B cell (primary cell): ENCODE results near the gene DYDC1. TPM values are rescaled to one million over a fixed set of nuclear protein-coding genes. Genes with fewer than 3 reads are reported as not detected.

Source experiments
- ATAC-seq: fragments of 200-7000 bp; cut with Tn5 transposase; one replicate; pipeline ENCODE4 v1.10.0; 2021; ENCODE audit warnings: low read depth, mild to moderate bottlenecking, moderate number of reproducible peaks, moderate library complexity
- CTCF ChIA-PET: fragments of 350-600 bp; sonication (Branson Sonifier 250); formaldehyde crosslinking; loops from one replicate; lab custom pipeline; 2021; ENCODE audit warnings: antibody characterized with exemption, inconsistent platforms; lab: Charles Lee
- POLR2A ChIA-PET: fragments of 350-600 bp; sonication (Branson Sonifier 250); formaldehyde crosslinking; loops from one replicate; lab custom pipeline; 2021; ENCODE audit warnings: antibody characterized with exemption; lab: Charles Lee
- DNase-seq: peaks from one replicate; pipeline ENCODE4 v3.0.0; 2013
- H2AFZ ChIP-seq: 2 replicates; pipeline ENCODE4 v1.6.1; 2012; ENCODE audit warnings: mild to moderate bottlenecking, low read depth, low read length; ENCODE audit not compliant: insufficient read depth, poor library complexity, severe bottlenecking
- H3K27ac ChIP-seq, 2 donors: 1 replicate in 1 of 2; 2 replicates in 1 of 2; pipeline ENCODE4 v1.5.1; 2012 to 2013; ENCODE audit warnings: low read length in 2 of 2, mild to moderate bottlenecking in 2 of 2, moderate library complexity in 1 of 2
- H3K27me3 ChIP-seq, 4 experiments: fragments of 200-600 bp in 1 of 4; sonication (generic) in 1 of 4; replicated peaks in 1 of 4; 1 replicate in 2 of 4; 2 replicates in 2 of 4; pipeline versions ENCODE4 v1.6.1 to v1.7.0; 2013 to 2016; ENCODE audit warnings: low read length in 3 of 4, mild to moderate bottlenecking in 2 of 4, mixed read lengths in 1 of 4, moderate library complexity in 1 of 4; ENCODE audit not compliant: insufficient read depth in 4 of 4, control insufficient read depth in 3 of 4; ENCODE audit errors: control extremely low read depth in 1 of 4
- H3K36me3 ChIP-seq, 2 experiments: replicated peaks in 1 of 2; 1 replicate in 1 of 2; 2 replicates in 1 of 2; pipeline versions ENCODE4 v1.6.1 to v1.7.1; 2013; ENCODE audit warnings: low read length in 1 of 2; ENCODE audit not compliant: insufficient read depth in 2 of 2, control insufficient read depth in 1 of 2; ENCODE audit errors: control extremely low read depth in 1 of 2, extremely low read depth in 1 of 2
- H3K4me1 ChIP-seq, 2 donors: fragments of 200-600 bp in 1 of 2; sonication (generic) in 1 of 2; 1 replicate in 1 of 2; 2 replicates in 1 of 2; pipeline versions ENCODE4 v1.5.1 to v1.6.1; 2013 to 2017; ENCODE audit warnings: low read length in 2 of 2; ENCODE audit not compliant: control insufficient read depth in 2 of 2, insufficient read depth in 2 of 2
- H3K4me2 ChIP-seq: replicated peaks from 2 replicates; pipeline ENCODE3; 2012; ENCODE audit warnings: mild to moderate bottlenecking, low read depth, low read length; ENCODE audit not compliant: poor library complexity, severe bottlenecking
- H3K4me3 ChIP-seq, 5 experiments: fragments of 200-600 bp in 1 of 5; sonication (generic) in 1 of 5; 1 replicate in 3 of 5; 2 replicates in 2 of 5; pipeline versions ENCODE4 v1.5.1 to v1.7.0; 2011 to 2016; ENCODE audit warnings: low read length in 4 of 5, mild to moderate bottlenecking in 4 of 5, low read depth in 2 of 5, control low read depth in 1 of 5, moderate library complexity in 1 of 5; ENCODE audit not compliant: insufficient read depth in 1 of 5; ENCODE audit errors: control extremely low read depth in 1 of 5, extremely low read depth in 1 of 5
- H3K79me2 ChIP-seq: fragments of 200-600 bp; sonication (generic); one replicate; pipeline ENCODE4 v1.6.0; 2016; ENCODE audit warnings: low read length; ENCODE audit not compliant: control insufficient read depth, insufficient read depth
- H3K9ac ChIP-seq: fragments of 200-600 bp; sonication (generic); 2 replicates; pipeline ENCODE4 v1.6.1; 2017; ENCODE audit warnings: mild to moderate bottlenecking, low read length, moderate library complexity
- H3K9me3 ChIP-seq, 3 donors: one replicate each; pipeline versions ENCODE4 v1.6.1 to v1.7.1; 2013; ENCODE audit warnings: low read length in 2 of 3; ENCODE audit not compliant: control insufficient read depth in 2 of 3, insufficient read depth in 1 of 3; ENCODE audit errors: control extremely low read depth in 1 of 3
- H4K20me1 ChIP-seq: 2 replicates; pipeline ENCODE4 v1.6.0; 2012; ENCODE audit warnings: mild to moderate bottlenecking, low read length; ENCODE audit not compliant: insufficient read depth, control insufficient read depth, poor library complexity, severe bottlenecking
- H3K27ac Mint-ChIP-seq: one replicate; pipeline ENCODE4 v1.8.0; 2021; ENCODE audit warnings: mixed read lengths
- H3K27me3 Mint-ChIP-seq: one replicate; pipeline ENCODE4 v1.8.0; 2021; ENCODE audit warnings: mixed read lengths
- H3K4me1 Mint-ChIP-seq: one replicate; pipeline ENCODE4 v1.8.0; 2021; ENCODE audit warnings: mixed read lengths
- H3K4me3 Mint-ChIP-seq: one replicate; pipeline ENCODE4 v1.8.0; 2021; ENCODE audit warnings: mixed read lengths
- H3K9me3 Mint-ChIP-seq: one replicate; pipeline ENCODE4 v1.8.0; 2022; ENCODE audit warnings: mixed read lengths; ENCODE audit not compliant: insufficient read depth
- EZH2 ChIP-seq: IDR thresholded peaks from 2 replicates; pipeline ENCODE4 v1.6.1; 2012; ENCODE audit warnings: borderline replicate concordance, low read depth, mild to moderate bottlenecking, moderate library complexity, low read length; ENCODE audit not compliant: insufficient read depth, poor library complexity, severe bottlenecking
- WGBS: methylation state at CpG from one replicate; pipeline ENCODE4 v1.1.5; 2013; ENCODE audit warnings: missing lambda C conversion rate; ENCODE audit not compliant: insufficient coverage; 5-methylcytosine and 5-hydroxymethylcytosine counted together
- intact Hi-C: fragments of 100-400 bp; cut with micrococcal nuclease; formaldehyde crosslinking; loops from one replicate; pipeline ENCODE4 v1.10.0; 2022
- polyA plus RNA-seq: library from polyadenylated mRNA; depleted of rRNA; stranded (reverse); fragments of >200 nt; gene quantifications from 2 replicates; pipeline ENCODE4 v1.2.3, GENCODE V29; 2012
- total RNA-seq, 2 donors: library from RNA; stranded (reverse); fragments of 120-200 nt in 1 of 2; gene quantifications; 1 replicate in 1 of 2; 2 replicates in 1 of 2; pipeline versions ENCODE4 v1.2.3 to v1.2.4, GENCODE V29; 2013 to 2022
- TF ChIP-seq, protein P1 (sequence below): fragments of 200-600 bp; IDR thresholded peaks from one replicate; pipeline ENCODE4 v1.8.0; 2022; ENCODE audit warnings: antibody characterized with exemption, mild to moderate bottlenecking

DYDC1 gene
- total and polyA plus RNA-seq, 2 donors (not counting 1 experiment from before 2014, with no cell fraction given) = not detected

DNA sequence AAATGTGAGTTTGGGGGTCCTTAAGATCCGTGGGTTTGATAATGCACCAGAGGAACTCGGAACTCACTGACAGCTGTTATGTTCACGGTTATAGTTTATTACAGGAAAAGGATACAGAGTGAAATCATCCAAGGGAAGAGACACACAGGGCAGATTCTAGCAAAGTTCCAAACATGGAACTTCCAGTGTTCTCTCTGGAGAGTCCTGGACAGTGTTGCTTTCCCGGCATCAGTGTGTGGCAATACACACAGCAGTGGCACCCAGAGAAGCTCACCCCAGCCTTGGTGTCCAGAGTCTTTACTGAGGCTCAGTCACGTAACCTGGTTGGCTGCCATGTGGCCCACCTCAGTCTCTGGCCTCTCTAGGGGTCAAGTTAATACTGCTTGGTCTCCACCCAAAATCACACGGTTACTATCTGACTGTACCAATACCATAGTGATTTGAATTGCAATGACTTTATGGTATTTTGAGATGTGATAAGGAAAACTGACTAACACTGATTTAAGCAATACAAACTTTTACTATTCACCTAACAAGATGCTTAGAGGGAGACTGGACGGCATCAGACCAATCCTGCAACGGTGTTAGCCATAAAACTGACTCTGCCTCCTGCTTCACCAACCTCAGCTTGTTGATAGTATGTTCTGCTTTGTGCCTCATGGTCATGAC lies 43.7 kb upstream of the DYDC1 start:
- Histone ChIP-seq H3K9ac (no peak overlapping the region), H3K4me3 (no peak overlapping the region), H3K4me2 (no peak overlapping the region), H3K36me3 (no peaks in the 10 kb centered on the region), H3K27ac (no peak overlapping the region), H3K9me3 (no peaks in the 10 kb centered on the region), H4K20me1 (no peaks in the 10 kb centered on the region), H2AFZ (no peak overlapping the region), H3K27me3 (no peaks in the 10 kb centered on the region), H3K4me1 (no peaks in the 10 kb centered on the region), H3K79me2 (no peaks in the 10 kb centered on the region)
- intact Hi-C loops = no loop called here
- ChIA-PET POLR2A (no interaction called here), CTCF (interaction anchor here (0.6 kb wide), 1 partner anchor 125 kb away, joined by 4 read pairs; no protein-coding TSS in a partner anchor)
- H3K9me3 Mint-ChIP-seq = no peaks in the 10 kb centered on the region
- TF ChIP-seq EZH2 = no peak
- TF ChIP-seq, protein P1, sequence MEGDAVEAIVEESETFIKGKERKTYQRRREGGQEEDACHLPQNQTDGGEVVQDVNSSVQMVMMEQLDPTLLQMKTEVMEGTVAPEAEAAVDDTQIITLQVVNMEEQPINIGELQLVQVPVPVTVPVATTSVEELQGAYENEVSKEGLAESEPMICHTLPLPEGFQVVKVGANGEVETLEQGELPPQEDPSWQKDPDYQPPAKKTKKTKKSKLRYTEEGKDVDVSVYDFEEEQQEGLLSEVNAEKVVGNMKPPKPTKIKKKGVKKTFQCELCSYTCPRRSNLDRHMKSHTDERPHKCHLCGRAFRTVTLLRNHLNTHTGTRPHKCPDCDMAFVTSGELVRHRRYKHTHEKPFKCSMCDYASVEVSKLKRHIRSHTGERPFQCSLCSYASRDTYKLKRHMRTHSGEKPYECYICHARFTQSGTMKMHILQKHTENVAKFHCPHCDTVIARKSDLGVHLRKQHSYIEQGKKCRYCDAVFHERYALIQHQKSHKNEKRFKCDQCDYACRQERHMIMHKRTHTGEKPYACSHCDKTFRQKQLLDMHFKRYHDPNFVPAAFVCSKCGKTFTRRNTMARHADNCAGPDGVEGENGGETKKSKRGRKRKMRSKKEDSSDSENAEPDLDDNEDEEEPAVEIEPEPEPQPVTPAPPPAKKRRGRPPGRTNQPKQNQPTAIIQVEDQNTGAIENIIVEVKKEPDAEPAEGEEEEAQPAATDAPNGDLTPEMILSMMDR = no peak
- H3K27ac Mint-ChIP-seq = no peak overlapping the region
- H3K4me3 Mint-ChIP-seq = no peak overlapping the region
- WGBS = 67% methylated on average over 6 of the region's 8 CpGs
- no peak for ATAC-seq
- H3K4me1 Mint-ChIP-seq = no peaks in the 10 kb centered on the region
- no peaks in the 10 kb centered on the region for H3K27me3 Mint-ChIP-seq
- no peak for DNase-seq

DNA sequence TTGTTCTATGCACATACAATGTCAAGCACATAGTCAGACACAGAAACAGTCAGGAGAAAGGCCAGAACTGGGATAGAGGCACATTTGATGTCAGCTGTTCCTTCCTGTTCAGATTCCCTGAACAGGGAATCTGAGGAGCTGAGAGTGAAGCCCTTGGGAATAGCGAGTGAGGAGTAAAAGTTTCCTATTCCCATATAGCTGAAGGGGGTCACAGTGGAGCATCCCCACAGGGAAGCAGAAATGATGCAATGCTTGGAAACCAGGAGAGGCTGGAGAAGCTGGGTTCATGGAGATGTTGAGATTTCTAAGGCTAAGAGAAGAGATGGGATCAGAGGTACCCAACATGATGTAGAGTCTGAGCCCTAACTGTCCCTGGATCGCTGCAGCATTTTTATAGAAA lies 40.5 kb upstream of the DYDC1 start:
- Histone ChIP-seq H3K4me1 (no peaks in the 10 kb centered on the region), H3K4me3 (no peak overlapping the region), H3K27ac (no peak overlapping the region), H3K9ac (no peak overlapping the region), H3K36me3 (no peaks in the 10 kb centered on the region), H3K9me3 (no peaks in the 10 kb centered on the region), H3K27me3 (no peaks in the 10 kb centered on the region), H2AFZ (no peak overlapping the region), H3K79me2 (no peaks in the 10 kb centered on the region), H3K4me2 (no peak overlapping the region), H4K20me1 (no peaks in the 10 kb centered on the region)
- no CpG with 5 or more reads among the region's 2 CpGs for WGBS
- peaks cover 5% of the 10 kb centered on the region for H3K27me3 Mint-ChIP-seq
- ChIA-PET CTCF (no interaction called here), POLR2A (no interaction called here)
- intact Hi-C loops = no loop called here
- H3K4me3 Mint-ChIP-seq = no peak overlapping the region
- no peak overlapping the region for H3K27ac Mint-ChIP-seq
- TF ChIP-seq, protein P1 = no peak
- TF ChIP-seq EZH2 = no peak
- H3K4me1 Mint-ChIP-seq = no peaks in the 10 kb centered on the region
- ATAC-seq (no peak), DNase-seq (no peak)
- H3K9me3 Mint-ChIP-seq = no peaks in the 10 kb centered on the region
